ENCODE results near the gene SARS2. TPM values are rescaled to one million over a fixed set of nuclear protein-coding genes. Genes with fewer than 3 reads are reported as not detected.

Gene SARS2
- total and polyA plus RNA-seq, 7 donors: 13.3 to 19.8 (median 17.0) TPM

- intact Hi-C loops (cut with DNase I): no loop called here
- TF ChIP-seq CTCF (IDR thresholded peaks at IDR 0.05): no peak
- Histone ChIP-seq H3K27ac (no peak overlapping the region), H3K36me3 (ENCODE audit: insufficient read depth in 1 of 2, low read depth in 1 of 2) (peaks cover 2 to 19% of the 10 kb centered on the region in 2 donors), H3K4me3 (no peak overlapping the region), H3K4me1 (no peaks in the 10 kb centered on the region), H3K9me3 (no peaks in the 10 kb centered on the region), H3K27me3 (ENCODE audit: insufficient read depth in 3 of 3, low read length in 2 of 3) (no peaks in the 10 kb centered on the region)
- ATAC-seq (no peak), DNase-seq (no peak)
- 91 to 94% (median 93%) methylated on average over 42 to 44 of the region's 44 CpGs for WGBS, 3 donors
Observed at GRCh38 chr19:38915329-38916321, 14.9 kb downstream of the SARS2 start.

- H3K9me3 ChIP-seq: no peaks in the 10 kb centered on the region
- H3K4me1 ChIP-seq: no peaks in the 10 kb centered on the region
- H3K36me3 ChIP-seq (ENCODE audit: insufficient read depth in 1 of 2, low read depth in 1 of 2): peaks cover 2 to 17% of the 10 kb centered on the region in 2 donors
- no peak overlapping the region for H3K27ac ChIP-seq
- intact Hi-C loops (cut with DNase I): no loop called here
- no peaks in the 10 kb centered on the region for H3K27me3 ChIP-seq (ENCODE audit: insufficient read depth in 3 of 3, low read length in 2 of 3)
- H3K4me3 ChIP-seq: no peak overlapping the region
- DNase-seq: peak in 1 of 2 donors; percentile 14
- no peak for TF ChIP-seq CTCF (IDR thresholded peaks at IDR 0.05)
- ATAC-seq: no peak
- WGBS, 3 donors: 92 to 95% (median 94%) methylated on average over 8 of the region's 8 CpGs
Observed at GRCh38 chr19:38913958-38914357, 16.6 kb downstream of the SARS2 start.

- intact Hi-C loops (cut with DNase I): no loop called here
Observed at GRCh38 chr19:38912600-38913514, 17.7 kb downstream of the SARS2 start.

More at GRCh38 chr19:38912600-38913514, 17.7 kb downstream of the SARS2 start:
- Histone ChIP-seq H3K4me3 (no peak overlapping the region), H3K9me3 (no peaks in the 10 kb centered on the region), H3K27me3 (ENCODE audit: insufficient read depth in 3 of 3, low read length in 2 of 3) (no peaks in the 10 kb centered on the region), H3K36me3 (ENCODE audit: insufficient read depth in 1 of 2, low read depth in 1 of 2) (peaks cover 2 to 26% of the 10 kb centered on the region in 2 donors), H3K27ac (no peak overlapping the region), H3K4me1 (no peaks in the 10 kb centered on the region)
- no peak for TF ChIP-seq CTCF (IDR thresholded peaks at IDR 0.05)
- ATAC-seq (no peak), DNase-seq (peak in 1 of 2 donors; percentile 26)
- WGBS, 3 donors: 77 to 82% (median 78%) methylated on average over 12 of the region's 12 CpGs

All from psoas muscle (tissue), 8 donors.